Stimulated activated CD8-positive, alpha-beta memory T cell treated with anti-CD3 and anti-CD28 coated beads, Interleukin-7, amount 100 ng/mL, for 24 hours (primary cell): ENCODE measurements around the gene STAT4.

Source experiments
- DNase-seq: peaks from one replicate; pipeline ENCODE4 v3.0.0-alpha.2; 2020; ENCODE audit warnings: low read depth

Gene STAT4

GRCh38 chr2:191150600-191151330 lies at the start of gene STAT4:
Gene STAT4 (minus strand): TSS chr2:191150994. CDS start chr2:191148203, 2,791 bp downstream.
- peak; percentile 62 for DNase-seq

GRCh38 chr2:191199929-191200512 lies 49.2 kb upstream of the STAT4 start:
- DNase-seq, result no peak

GRCh38 chr2:191198271-191198670 lies 47.5 kb upstream of the STAT4 start:
- no peak for DNase-seq

GRCh38 chr2:191197096-191197495 lies 46.3 kb upstream of the STAT4 start:
- no peak for DNase-seq

- no peak for DNase-seq
Observed at GRCh38 chr2:191195021-191195420, 44.2 kb upstream of the STAT4 start.

GRCh38 chr2:191190861-191191552 lies 40.2 kb upstream of the STAT4 start:
- no peak for DNase-seq

- no peak for DNase-seq
Observed at GRCh38 chr2:191190435-191190834, 39.6 kb upstream of the STAT4 start.

GRCh38 chr2:191189112-191189635 lies 38.4 kb upstream of the STAT4 start:
- DNase-seq, result no peak

- DNase-seq, result no peak
Observed at GRCh38 chr2:191188550-191189093, 37.8 kb upstream of the STAT4 start.

GRCh38 chr2:191187105-191187829 lies 36.5 kb upstream of the STAT4 start:
- no peak for DNase-seq

GRCh38 chr2:191184457-191184856 lies 33.7 kb upstream of the STAT4 start:
- no peak for DNase-seq

GRCh38 chr2:191183516-191183915 lies 32.7 kb upstream of the STAT4 start:
- no peak for DNase-seq

GRCh38 chr2:191183081-191183480 lies 32.3 kb upstream of the STAT4 start:
- DNase-seq, result no peak

- no peak for DNase-seq
Observed at GRCh38 chr2:191180713-191181112, 29.9 kb upstream of the STAT4 start.

GRCh38 chr2:191180276-191180675 lies 29.5 kb upstream of the STAT4 start:
- no peak for DNase-seq

GRCh38 chr2:191178806-191179514 lies 28.2 kb upstream of the STAT4 start:
- no peak for DNase-seq

- DNase-seq, result no peak
Observed at GRCh38 chr2:191177751-191178736, 27.2 kb upstream of the STAT4 start.

GRCh38 chr2:191176801-191177438 lies 26.1 kb upstream of the STAT4 start:
- DNase-seq, result no peak

- DNase-seq, result no peak
Observed at GRCh38 chr2:191176305-191176704, 25.5 kb upstream of the STAT4 start.

GRCh38 chr2:191174442-191174841 lies 23.6 kb upstream of the STAT4 start:
- DNase-seq, result no peak
